Fibroblast of lung (primary cell): ENCODE results near the gene GPNMB.

ENCODE experiments used
- CTCF ChIP-seq, 2 donors: IDR thresholded peaks in 1 of 2; conservative IDR thresholded peaks in 1 of 2; 1 replicate in 1 of 2; 2 replicates in 1 of 2; pipeline ENCODE4 v1.5.1; 2011 to 2012; ENCODE audit warnings: low read length in 2 of 2, control low read depth in 1 of 2, inconsistent platforms in 1 of 2, low read depth in 1 of 2, mild to moderate bottlenecking in 1 of 2
- EZH2 ChIP-seq: IDR thresholded peaks from 2 replicates; pipeline ENCODE4 v1.5.1; 2012; ENCODE audit warnings: low read length, control low read depth, mild to moderate bottlenecking; ENCODE audit errors: missing control alignments

GRCh38 chr7:23205577-23205908 is 41.0 kb upstream of the GPNMB start:
- TF ChIP-seq CTCF (conservative IDR thresholded peaks at IDR 0.05 in 1 of 2, IDR thresholded peaks at IDR 0.05 in 1 of 2; ENCODE audit: low read depth in 1 of 2, low read length in 2 of 2) (no peak), EZH2 (no peak)
